PC-3 (cell line): Measurements from ENCODE around the gene BTD.

Source experiments
- CTCF ChIP-seq: fragments of 300-600 bp; sonication (generic); conservative IDR thresholded peaks from 2 replicates; pipeline ENCODE4 v1.5.1; 2017; ENCODE audit warnings: antibody characterized with exemption, low read depth, mild to moderate bottlenecking, low read length
- EZH2 ChIP-seq: fragments of 300-600 bp; sonication (generic); IDR thresholded peaks from one replicate; pipeline ENCODE4 v1.6.1; 2017; ENCODE audit warnings: antibody characterized with exemption, mild to moderate bottlenecking, low read length; ENCODE audit not compliant: unreplicated experiment
- EZH2phosphoT487 ChIP-seq: fragments of 300-600 bp; sonication (generic); IDR thresholded peaks from 2 replicates; pipeline ENCODE4 v1.6.1; 2018; ENCODE audit warnings: mild to moderate bottlenecking, antibody characterized with exemption, low read length, borderline replicate concordance

- TF ChIP-seq CTCF (no peak), EZH2 (no peak), EZH2phosphoT487 (no peak)
Measured at GRCh38 chr3:15562560-15562959, 39.0 kb upstream of the BTD start.
